SJSA1 (cell line): ENCODE data around the gene TBC1D22A. TPM values are rescaled to one million over a fixed set of nuclear protein-coding genes. Genes with fewer than 3 reads are reported as not detected.

Experiments used
- DNase-seq, 2 experiments: peaks; one replicate each; pipeline ENCODE4 v3.0.0-alpha.2; 2015 to 2020; ENCODE audit warnings: low spot score in 2 of 2, low read depth in 1 of 2
- H3K27ac ChIP-seq: fragments of 250-450 bp; sonication (Bioruptor Pico); 2 replicates; pipeline ENCODE4 v1.5.1; 2020; ENCODE audit warnings: mild to moderate bottlenecking, moderate library complexity
- H3K27me3 ChIP-seq: fragments of 250-450 bp; sonication (Bioruptor Pico); replicated peaks from 2 replicates; pipeline ENCODE4 v1.5.1; 2020; ENCODE audit warnings: mild to moderate bottlenecking, moderate library complexity
- H3K36me3 ChIP-seq: fragments of 250-450 bp; sonication (Bioruptor Pico); 2 replicates; pipeline ENCODE4 v1.5.1; 2020; ENCODE audit warnings: mild to moderate bottlenecking
- H3K4me1 ChIP-seq: fragments of 250-450 bp; sonication (Bioruptor Pico); replicated peaks from 2 replicates; pipeline ENCODE4 v1.6.1; 2021; ENCODE audit warnings: mild to moderate bottlenecking
- H3K4me3 ChIP-seq: fragments of 250-450 bp; sonication (Bioruptor Pico); 2 replicates; pipeline ENCODE4 v1.5.1; 2020; ENCODE audit warnings: mild to moderate bottlenecking
- H3K9me3 ChIP-seq: fragments of 250-450 bp; sonication (Bioruptor Pico); replicated peaks from 2 replicates; pipeline ENCODE4 v1.5.1; 2020; ENCODE audit warnings: mild to moderate bottlenecking
- total RNA-seq: library from RNA; depleted of rRNA; stranded (reverse); fragments of >200 nt; shearing (Covaris generic); gene quantifications from 2 replicates; pipeline ENCODE4 v1.2.3, GENCODE V29; 2014

The TBC1D22A gene
- total RNA-seq, 1 experiment from 2014 or later = 10.5 TPM

DNA sequence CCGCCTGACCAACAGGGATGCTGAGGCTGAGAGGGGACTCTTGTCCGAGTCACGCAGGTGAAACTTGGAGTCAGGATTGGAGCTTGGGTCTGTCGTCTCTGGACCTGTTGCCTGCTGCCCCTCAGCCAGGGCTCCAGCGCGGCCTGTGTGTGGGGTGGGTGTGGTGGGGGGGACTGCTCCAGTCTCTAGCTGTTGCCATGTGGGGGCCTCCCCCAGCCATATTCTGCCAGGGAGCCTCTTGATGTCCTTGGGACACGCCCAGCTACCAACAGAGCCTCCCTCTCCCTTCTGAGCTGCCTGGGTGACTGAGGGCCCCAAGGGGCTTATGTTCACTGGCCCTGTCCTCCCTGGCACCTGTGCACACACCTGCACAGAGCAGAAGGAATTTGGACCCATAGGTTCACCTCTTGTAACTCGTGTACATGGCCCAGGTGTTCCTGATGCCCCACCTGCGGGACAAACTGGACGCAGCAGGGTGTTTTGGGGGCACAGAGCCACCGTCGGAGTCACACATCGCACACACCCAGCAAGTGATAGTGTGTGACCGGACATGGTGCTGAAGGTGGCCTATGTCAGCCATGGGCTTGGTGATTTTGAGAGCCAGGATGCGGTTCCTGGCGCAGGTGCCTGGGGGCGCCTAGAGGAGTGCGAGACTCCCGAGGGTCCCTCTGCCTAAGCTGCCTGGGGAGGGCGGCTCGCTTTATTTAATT lies 252.3 kb downstream of the TBC1D22A start:
- Histone ChIP-seq H3K4me1 (peaks cover 37% of the 10 kb centered on the region), H3K9me3 (no peaks in the 10 kb centered on the region), H3K27me3 (no peaks in the 10 kb centered on the region), H3K4me3 (no peak overlapping the region), H3K27ac (no peak overlapping the region), H3K36me3 (no peaks in the 10 kb centered on the region)
- no peak for DNase-seq

DNA sequence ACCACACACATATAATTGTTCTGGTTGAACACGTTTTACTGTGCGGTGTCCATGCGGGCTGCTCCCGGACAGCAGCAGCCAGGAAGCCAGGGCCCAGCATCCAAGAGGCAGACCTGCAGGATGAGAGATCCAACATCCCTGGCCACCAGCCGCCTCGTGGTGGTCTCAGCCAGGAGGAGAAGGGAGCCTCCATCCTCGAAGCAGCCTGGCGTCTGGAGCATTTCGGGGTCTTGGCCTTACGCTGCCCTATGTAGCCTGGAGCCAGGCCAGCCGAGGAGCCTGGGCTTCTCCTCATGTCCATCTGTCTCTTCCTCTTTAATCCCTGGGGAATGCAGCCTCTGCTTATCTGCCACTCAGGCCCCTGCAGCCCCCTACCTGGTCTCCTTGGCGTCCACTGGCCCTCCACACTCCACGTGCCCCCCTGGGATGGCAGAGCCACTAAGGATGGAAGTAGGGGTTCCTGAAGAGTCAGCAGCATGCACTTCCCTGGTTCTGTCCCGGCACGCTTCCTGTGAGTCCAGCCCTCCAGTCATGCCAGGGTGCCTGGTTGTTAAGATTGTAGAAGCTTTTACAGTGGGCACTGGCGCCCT lies 253.2 kb downstream of the TBC1D22A start:
- DNase-seq = no peak
- H3K4me3 ChIP-seq = no peak overlapping the region

DNA sequence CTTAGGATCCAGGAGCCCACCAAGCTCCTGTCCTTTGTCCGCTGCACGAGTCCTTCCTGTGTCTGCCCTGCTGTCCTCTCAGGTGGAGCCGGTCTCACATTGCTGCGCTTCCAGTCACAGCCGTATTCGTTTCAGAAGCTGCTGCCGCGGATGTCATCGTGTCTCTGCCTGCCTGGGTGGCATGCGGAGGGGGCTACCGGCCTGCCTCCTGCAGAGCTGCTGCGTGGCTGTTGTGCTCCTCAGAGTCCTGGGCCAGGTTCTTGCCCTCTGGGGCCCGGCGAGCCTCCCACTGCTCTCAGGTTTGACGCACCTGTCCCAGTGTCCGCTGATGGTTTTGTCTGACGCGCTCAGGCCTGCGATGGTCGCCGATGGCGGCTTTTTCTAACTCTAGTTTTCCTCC lies 254.2 kb downstream of the TBC1D22A start:
- Histone ChIP-seq H3K9me3 (no peaks in the 10 kb centered on the region), H3K4me1 (peaks cover 23% of the 10 kb centered on the region), H3K4me3 (no peak overlapping the region), H3K27me3 (no peaks in the 10 kb centered on the region), H3K27ac (no peak overlapping the region), H3K36me3 (no peaks in the 10 kb centered on the region)
- DNase-seq = no peak

More for the DNA sequence above, 253.2 kb downstream of the TBC1D22A start:
- Histone ChIP-seq H3K27me3 (no peaks in the 10 kb centered on the region), H3K9me3 (no peaks in the 10 kb centered on the region), H3K27ac (no peak overlapping the region), H3K4me1 (peaks cover 32% of the 10 kb centered on the region), H3K36me3 (no peaks in the 10 kb centered on the region)

DNA sequence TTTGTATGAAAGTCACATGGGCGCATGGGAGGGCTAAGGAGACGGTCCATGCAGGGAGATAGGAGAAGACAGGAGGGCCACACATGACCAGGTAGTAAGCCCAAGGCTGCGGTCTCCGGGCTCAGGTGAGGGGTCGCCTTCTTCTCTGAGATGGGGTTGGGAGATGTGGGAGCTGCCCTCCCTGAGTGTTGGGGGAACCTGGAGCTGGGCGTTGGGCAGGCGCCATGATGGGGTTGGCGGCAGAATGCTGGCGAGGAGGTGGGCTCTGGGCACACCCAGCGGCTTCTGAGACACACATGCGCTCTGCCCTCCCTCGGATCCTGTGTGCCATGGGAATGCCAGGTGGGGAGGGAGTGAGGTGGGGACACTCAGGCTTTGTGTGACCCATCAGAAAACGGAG lies 254.8 kb downstream of the TBC1D22A start:
- Histone ChIP-seq H3K9me3 (no peaks in the 10 kb centered on the region), H3K36me3 (no peaks in the 10 kb centered on the region)

DNA sequence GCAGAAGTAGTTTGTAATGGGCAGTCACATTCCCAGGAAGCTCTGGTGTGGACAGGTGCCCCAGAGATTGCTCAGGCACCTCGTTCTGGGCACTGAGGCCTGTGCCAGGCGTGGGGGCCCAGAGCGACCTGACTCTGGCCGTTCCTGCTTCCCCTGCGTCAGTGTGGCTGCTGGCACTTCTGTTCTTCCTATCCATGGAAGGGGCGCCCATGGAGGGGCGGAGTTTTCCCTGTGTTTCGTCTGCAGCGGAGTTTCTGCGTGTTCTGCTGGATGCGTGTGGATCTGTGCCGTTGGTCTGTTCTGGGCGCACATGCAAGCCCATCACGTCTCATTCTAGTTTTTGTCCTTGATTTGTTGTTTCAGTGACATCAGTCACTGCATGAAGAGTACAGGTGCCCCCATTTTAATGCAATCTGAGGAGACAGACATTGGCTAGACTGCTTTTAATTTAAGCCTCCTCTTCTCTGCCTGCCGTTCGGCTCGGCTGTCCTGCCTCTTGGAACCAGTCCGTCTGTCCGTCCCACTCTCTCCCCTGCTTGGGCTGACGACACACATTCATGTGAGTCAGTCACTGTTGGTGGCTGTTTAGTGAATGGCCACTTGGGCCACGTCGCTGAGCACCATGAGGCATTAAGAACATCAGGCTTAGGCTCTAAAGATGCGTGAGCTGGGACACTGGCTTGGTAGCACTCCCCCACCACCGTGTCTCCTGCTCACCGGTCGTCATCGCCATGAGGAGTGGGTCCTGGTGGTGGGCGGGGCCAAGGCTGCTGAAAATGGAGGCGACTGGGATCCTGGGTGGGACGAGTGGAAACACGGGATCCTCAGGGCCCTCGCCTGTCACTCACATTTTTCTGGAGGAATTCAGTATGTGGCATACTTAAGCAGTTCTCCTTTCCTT lies 255.8 kb downstream of the TBC1D22A start:
- Histone ChIP-seq H3K9me3 (no peaks in the 10 kb centered on the region), H3K4me3 (no peak overlapping the region), H3K36me3 (no peaks in the 10 kb centered on the region), H3K4me1 (peaks cover 13% of the 10 kb centered on the region), H3K27me3 (no peaks in the 10 kb centered on the region), H3K27ac (no peak overlapping the region)
- DNase-seq = no peak

More for the DNA sequence above, 254.8 kb downstream of the TBC1D22A start:
- Histone ChIP-seq H3K27me3 (no peaks in the 10 kb centered on the region), H3K4me3 (no peak overlapping the region), H3K27ac (no peak overlapping the region), H3K4me1 (peaks cover 23% of the 10 kb centered on the region)
- no peak for DNase-seq

DNA sequence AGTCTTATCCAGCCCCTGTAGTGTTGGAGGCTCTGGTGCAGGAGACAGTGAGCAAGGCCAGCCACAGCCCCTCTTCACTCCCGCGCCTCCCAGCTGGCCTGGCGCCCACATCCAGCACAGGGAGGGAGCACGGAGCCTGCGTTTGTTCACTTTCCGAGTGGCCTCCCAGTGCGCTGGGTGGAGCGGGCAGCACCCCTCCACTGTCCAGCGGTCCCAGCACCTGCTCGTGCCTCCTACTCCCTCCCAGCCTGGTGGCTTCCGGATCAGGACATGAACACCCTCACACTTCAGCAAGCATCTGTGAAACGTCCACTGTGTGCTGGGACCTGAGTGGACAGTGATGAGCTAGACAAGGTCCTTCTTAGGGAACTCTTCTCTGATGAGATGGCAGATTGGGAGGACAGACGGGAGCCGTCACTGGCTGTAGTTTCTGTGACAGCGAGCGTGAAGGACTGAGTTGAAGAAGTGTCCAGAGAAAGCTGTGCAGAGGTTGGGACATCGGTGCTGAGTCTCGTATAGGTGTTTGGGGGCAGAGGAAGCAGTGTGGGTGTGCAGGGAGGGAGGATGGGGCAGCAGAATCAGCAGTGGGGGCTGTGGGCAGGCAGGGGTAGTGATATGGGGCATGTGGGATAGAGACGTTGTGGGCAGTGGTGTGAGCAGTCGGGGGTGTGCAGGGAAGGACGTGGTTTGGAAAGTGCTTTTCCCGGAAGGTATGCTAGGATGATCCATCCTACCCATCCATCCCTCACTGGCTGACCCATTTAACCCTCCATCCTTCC lies 256.8 kb downstream of the TBC1D22A start:
- Histone ChIP-seq H3K4me1 (0 out of 2 replicates have a peak, but pooled peaks cover 6% of the 10 kb centered on the region), H3K27ac (no peak overlapping the region), H3K9me3 (no peaks in the 10 kb centered on the region), H3K27me3 (no peaks in the 10 kb centered on the region), H3K36me3 (no peaks in the 10 kb centered on the region), H3K4me3 (no peak overlapping the region)
- DNase-seq = no peak

DNA sequence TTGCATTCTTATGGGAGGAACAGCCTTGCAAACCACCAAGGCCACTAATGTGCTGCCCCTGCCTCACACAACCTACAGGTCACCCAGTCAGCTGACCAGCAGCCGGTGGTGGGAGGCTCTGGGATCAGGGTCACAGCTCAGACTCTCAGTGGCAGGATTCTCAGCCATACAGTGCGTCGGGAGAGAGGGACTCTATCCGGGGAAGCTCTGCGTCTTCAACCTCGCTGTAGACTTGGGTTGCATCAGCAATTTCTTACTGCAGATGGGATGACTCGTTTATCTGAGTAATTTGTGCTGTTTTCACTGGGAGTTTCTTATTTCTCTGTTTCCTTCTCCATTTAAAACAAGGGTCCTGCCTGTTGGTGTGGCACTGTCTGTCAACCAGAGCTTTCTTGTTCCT lies 257.7 kb downstream of the TBC1D22A start:
- H3K36me3 ChIP-seq = no peaks in the 10 kb centered on the region
- no peak overlapping the region for H3K27ac ChIP-seq
- H3K27me3 ChIP-seq = no peaks in the 10 kb centered on the region
- no peak for DNase-seq
- H3K9me3 ChIP-seq = no peaks in the 10 kb centered on the region
- H3K4me3 ChIP-seq = no peak overlapping the region
- H3K4me1 ChIP-seq = 0 out of 2 replicates have a peak, but pooled peaks cover 6% of the 10 kb centered on the region

DNA sequence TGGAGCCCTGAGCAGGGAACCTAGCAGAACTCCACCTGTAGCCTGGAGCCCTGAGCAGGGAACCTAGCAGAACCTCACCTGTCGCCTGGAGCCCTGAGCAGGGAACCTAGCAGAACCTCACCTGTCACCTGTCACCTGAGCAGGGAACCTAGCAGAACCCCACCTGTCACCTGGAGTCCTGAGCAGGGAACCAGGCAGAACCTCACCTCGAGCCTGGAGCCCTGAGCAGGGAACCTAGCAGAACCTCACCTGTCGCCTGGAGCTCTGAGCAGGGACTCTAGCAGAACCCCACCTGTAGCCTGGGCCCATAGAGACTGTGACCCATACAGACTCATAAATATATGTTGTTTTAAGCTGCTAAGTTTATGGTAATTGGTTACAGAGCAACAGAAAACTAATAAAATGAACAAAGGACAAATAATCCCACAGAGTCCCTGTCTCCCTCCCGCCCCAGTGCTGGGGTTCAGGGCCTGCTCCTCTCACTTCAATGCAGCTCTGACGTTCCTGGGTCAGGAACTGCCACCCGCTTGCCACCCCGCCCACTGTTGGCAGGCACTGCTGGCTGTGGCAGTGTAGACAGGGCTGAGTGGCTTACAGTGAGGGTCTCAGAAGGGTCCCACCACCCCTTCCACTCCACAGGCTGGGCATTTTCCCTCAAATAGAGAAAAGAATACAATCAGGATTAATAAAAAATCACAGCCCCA lies 259.1 kb downstream of the TBC1D22A start:
- no peaks in the 10 kb centered on the region for H3K9me3 ChIP-seq
- no peak for DNase-seq
- no peaks in the 10 kb centered on the region for H3K27me3 ChIP-seq

DNA sequence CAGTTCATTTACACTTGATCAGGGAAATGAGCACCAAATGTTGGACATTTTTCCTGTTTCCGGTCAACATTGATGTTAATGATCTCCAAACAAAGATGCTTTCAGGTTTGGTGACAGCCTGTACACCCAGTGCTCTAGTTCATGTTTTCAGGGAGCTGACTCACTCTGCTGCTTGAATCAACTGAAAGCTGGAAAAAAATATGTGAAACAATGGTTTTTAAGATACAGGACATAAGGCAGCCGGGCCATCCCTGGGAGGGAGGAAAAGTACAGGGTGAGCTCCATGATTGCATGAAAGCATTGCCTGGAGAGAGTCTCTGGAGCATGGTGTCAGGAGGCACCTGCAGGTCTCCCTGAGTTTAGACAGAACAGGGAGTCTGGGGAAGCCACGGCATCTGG lies 259.6 kb downstream of the TBC1D22A start:
- Histone ChIP-seq H3K9me3 (no peaks in the 10 kb centered on the region), H3K4me1 (0 out of 2 replicates have a peak, but pooled peaks cover 6% of the 10 kb centered on the region), H3K4me3 (no peak overlapping the region), H3K36me3 (no peaks in the 10 kb centered on the region), H3K27me3 (no peaks in the 10 kb centered on the region), H3K27ac (no peak overlapping the region)
- no peak for DNase-seq

More for the DNA sequence above, 259.1 kb downstream of the TBC1D22A start:
- no peak overlapping the region for H3K27ac ChIP-seq
- H3K4me3 ChIP-seq = no peak overlapping the region
- H3K4me1 ChIP-seq = 0 out of 2 replicates have a peak, but pooled peaks cover 6% of the 10 kb centered on the region
- no peaks in the 10 kb centered on the region for H3K36me3 ChIP-seq

DNA sequence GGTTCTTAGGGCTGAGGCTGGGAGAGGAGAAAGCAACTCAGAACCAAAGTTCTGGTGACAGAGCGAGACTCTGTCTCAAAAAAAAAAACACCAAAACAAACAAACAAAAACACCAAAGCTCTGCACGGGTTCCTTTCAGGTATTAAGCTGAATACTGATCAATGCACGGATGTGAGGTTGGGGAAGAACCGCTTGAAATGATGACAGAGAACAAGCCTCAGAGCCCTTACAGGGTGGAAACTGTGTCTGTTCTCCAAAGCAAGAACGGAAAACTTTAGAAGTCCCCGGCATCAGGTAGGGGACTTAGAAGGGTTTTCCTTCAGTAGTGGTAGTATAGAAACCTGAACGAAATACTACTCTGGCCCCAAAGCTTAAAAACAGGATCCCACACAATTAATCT lies 260.0 kb downstream of the TBC1D22A start:
- DNase-seq = no peak
- Histone ChIP-seq H3K36me3 (no peaks in the 10 kb centered on the region), H3K27me3 (no peaks in the 10 kb centered on the region), H3K9me3 (no peaks in the 10 kb centered on the region), H3K27ac (no peak overlapping the region), H3K4me1 (0 out of 2 replicates have a peak, but pooled peaks cover 6% of the 10 kb centered on the region), H3K4me3 (no peak overlapping the region)

DNA sequence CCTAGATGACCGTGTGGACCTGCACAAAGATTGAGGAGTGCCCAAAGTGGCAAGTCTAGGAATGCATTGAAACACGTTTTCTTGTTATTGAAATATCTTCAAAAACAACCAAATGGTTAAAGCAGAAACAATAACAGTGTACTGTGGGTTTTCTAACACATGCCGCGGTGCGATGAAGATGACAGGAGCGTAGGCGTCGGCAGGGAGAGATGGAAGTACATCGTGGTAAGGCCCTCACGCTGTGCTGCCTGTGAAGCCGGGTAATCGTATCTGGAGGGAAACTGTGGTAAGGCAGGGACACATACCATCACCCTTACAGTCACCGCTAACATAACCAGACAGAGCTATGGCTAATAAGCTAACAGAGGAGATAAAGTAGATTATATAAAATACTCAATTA lies 261.4 kb downstream of the TBC1D22A start:
- no peaks in the 10 kb centered on the region for H3K27me3 ChIP-seq
- no peaks in the 10 kb centered on the region for H3K36me3 ChIP-seq
- no peak overlapping the region for H3K4me3 ChIP-seq
- no peaks in the 10 kb centered on the region for H3K9me3 ChIP-seq
- DNase-seq = no peak
- H3K4me1 ChIP-seq = 0 out of 2 replicates have a peak, but pooled peaks cover 6% of the 10 kb centered on the region
- no peak overlapping the region for H3K27ac ChIP-seq

DNA sequence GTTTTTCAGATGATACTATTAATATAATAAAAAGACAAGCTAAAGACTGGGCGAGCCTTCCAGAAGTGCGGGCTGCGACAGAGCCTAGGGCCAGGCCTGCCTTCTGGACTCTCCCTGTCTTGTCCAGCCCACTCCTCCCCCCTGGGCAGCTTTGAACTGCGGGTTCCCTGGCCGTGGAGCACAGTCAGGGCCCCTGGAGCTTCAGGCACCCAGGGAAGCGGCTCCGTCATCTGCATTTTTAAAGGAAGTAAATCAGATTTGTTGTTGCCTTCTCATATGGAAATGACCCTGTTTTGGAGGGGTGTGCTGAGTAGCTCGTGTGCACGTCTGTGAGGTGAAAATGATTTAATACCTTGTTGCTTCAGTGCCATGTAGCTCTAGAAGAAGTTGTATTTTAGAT lies 265.3 kb downstream of the TBC1D22A start:
- H3K36me3 ChIP-seq = no peaks in the 10 kb centered on the region
- no peaks in the 10 kb centered on the region for H3K9me3 ChIP-seq
- no peak overlapping the region for H3K4me3 ChIP-seq
- DNase-seq = no peak
- no peaks in the 10 kb centered on the region for H3K27me3 ChIP-seq
- peaks cover 11% of the 10 kb centered on the region for H3K4me1 ChIP-seq
- no peak overlapping the region for H3K27ac ChIP-seq
